WTC11 (cell line): ENCODE measurements around the gene MGAT4A. TPM values are rescaled to one million over a fixed set of nuclear protein-coding genes. Genes with fewer than 3 reads are reported as not detected.

Experiments
- ATAC-seq: fragments of 200-7000 bp; cut with Tn5 transposase; 2 replicates; pipeline ENCODE4 v1.10.0; 2021; ENCODE audit warnings: mild to moderate bottlenecking, moderate library complexity
- CTCF ChIA-PET: fragments of 300-600 bp; sonication (Branson Sonifier 250); formaldehyde crosslinking; loops from one replicate; lab custom pipeline; 2021; ENCODE audit warnings: antibody characterized with exemption; lab: Charles Lee
- POLR2A ChIA-PET: fragments of 350-600 bp; sonication (Branson Sonifier 250); formaldehyde crosslinking; loops from one replicate; lab custom pipeline; 2021; ENCODE audit warnings: antibody characterized with exemption; lab: Charles Lee
- DNase-seq: peaks from one replicate; pipeline ENCODE4 v3.0.0; 2021; ENCODE audit warnings: low spot score
- H3K27ac Mint-ChIP-seq: 2 replicates; pipeline ENCODE4 v1.8.0; 2021; ENCODE audit warnings: mixed read lengths
- H3K27me3 Mint-ChIP-seq: 2 replicates; pipeline ENCODE4 v1.8.0; 2021; ENCODE audit warnings: low read depth, mild to moderate bottlenecking, moderate library complexity, mixed read lengths
- H3K36me3 Mint-ChIP-seq: 2 replicates; pipeline ENCODE4 v1.8.0; 2021; ENCODE audit warnings: mixed read lengths
- H3K4me1 Mint-ChIP-seq: 2 replicates; pipeline ENCODE4 v1.8.0; 2022; ENCODE audit warnings: mixed read lengths
- H3K4me3 Mint-ChIP-seq: 2 replicates; pipeline ENCODE4 v1.8.0; 2021; ENCODE audit warnings: mild to moderate bottlenecking, moderate library complexity, mixed read lengths
- H3K9me3 Mint-ChIP-seq: 2 replicates; pipeline ENCODE4 v1.8.0; 2021; ENCODE audit warnings: mixed read lengths
- ATF1 ChIP-seq: sonication (generic); formaldehyde crosslinking; IDR thresholded peaks from 2 replicates; pipeline ENCODE4 v1.8.1; 2023; ENCODE audit warnings: mild to moderate bottlenecking, moderate library complexity, missing genetic modification reagents
- EMX1 ChIP-seq: fragments of 250-450 bp; sonication (Bioruptor Pico); IDR thresholded peaks from 2 replicates; pipeline ENCODE4 v1.8.0; 2021; ENCODE audit warnings: mild to moderate bottlenecking
- ETV6 ChIP-seq: sonication (generic); formaldehyde crosslinking; IDR thresholded peaks from 2 replicates; pipeline ENCODE4 v1.8.1; 2022; ENCODE audit warnings: mild to moderate bottlenecking, missing genetic modification reagents
- FOXK1 ChIP-seq: sonication (generic); formaldehyde crosslinking; IDR thresholded peaks from 2 replicates; pipeline ENCODE4 v1.8.0; 2022; ENCODE audit warnings: mild to moderate bottlenecking, moderate library complexity, missing genetic modification reagents
- GTF2I ChIP-seq: fragments of 250-450 bp; sonication (Bioruptor Pico); conservative IDR thresholded peaks from 2 replicates; pipeline ENCODE4 v1.4.0; 2021; ENCODE audit warnings: mild to moderate bottlenecking
- HMGA2 ChIP-seq: fragments of 250-450 bp; sonication (Bioruptor Pico); IDR thresholded peaks from 2 replicates; pipeline ENCODE4 v1.4.0; 2021; ENCODE audit warnings: mild to moderate bottlenecking, moderate library complexity
- JAZF1 ChIP-seq: fragments of 250-450 bp; sonication (Bioruptor Pico); IDR thresholded peaks from 2 replicates; pipeline ENCODE4 v1.9.0; 2021; ENCODE audit warnings: moderate library complexity, mild to moderate bottlenecking, inconsistent platforms
- JUN ChIP-seq: sonication (generic); formaldehyde crosslinking; IDR thresholded peaks from 2 replicates; pipeline ENCODE4 v1.8.0; 2023; ENCODE audit warnings: mild to moderate bottlenecking, missing genetic modification reagents
- NFATC4 ChIP-seq: fragments of 250-450 bp; sonication (Bioruptor Pico); IDR thresholded peaks from 2 replicates; pipeline ENCODE4 v1.9.0; 2021; ENCODE audit warnings: mild to moderate bottlenecking
- NFE2L1 ChIP-seq: sonication (generic); formaldehyde crosslinking; IDR thresholded peaks from 2 replicates; pipeline ENCODE4 v1.8.1; 2023; ENCODE audit warnings: missing genetic modification reagents
- NFYB ChIP-seq: sonication (generic); formaldehyde crosslinking; conservative IDR thresholded peaks from 2 replicates; pipeline ENCODE4 v1.8.0; 2022; ENCODE audit warnings: low read depth, missing genetic modification reagents
- NR2C2 ChIP-seq: sonication (generic); formaldehyde crosslinking; IDR thresholded peaks from 2 replicates; pipeline ENCODE4 v1.8.0; 2022; ENCODE audit warnings: mild to moderate bottlenecking, missing genetic modification reagents
- PRRX2 ChIP-seq: fragments of 250-450 bp; sonication (Bioruptor Pico); IDR thresholded peaks from 2 replicates; pipeline ENCODE4 v1.8.0; 2021; ENCODE audit warnings: mild to moderate bottlenecking
- SMAD4 ChIP-seq: sonication (generic); formaldehyde crosslinking; IDR thresholded peaks from 2 replicates; pipeline ENCODE4 v1.8.0; 2022; ENCODE audit warnings: mild to moderate bottlenecking, missing genetic modification reagents
- TP53 ChIP-seq: sonication (generic); formaldehyde crosslinking; IDR thresholded peaks from 2 replicates; pipeline ENCODE4 v1.8.1; 2023; ENCODE audit warnings: mild to moderate bottlenecking, missing genetic modification reagents
- ZNF232 ChIP-seq: sonication (generic); formaldehyde crosslinking; IDR thresholded peaks from 2 replicates; pipeline ENCODE4 v1.8.0; 2022; ENCODE audit warnings: mild to moderate bottlenecking, missing genetic modification reagents
- ZNF263 ChIP-seq: sonication (generic); formaldehyde crosslinking; IDR thresholded peaks from 2 replicates; pipeline ENCODE4 v1.8.1; 2022; ENCODE audit warnings: low read depth, mild to moderate bottlenecking, moderate library complexity, missing genetic modification reagents
- ZNF416 ChIP-seq: fragments of 250-450 bp; sonication (Bioruptor Pico); IDR thresholded peaks from 2 replicates; pipeline ENCODE4 v1.9.0; 2021; ENCODE audit warnings: mild to moderate bottlenecking, inconsistent platforms
- ZNF671 ChIP-seq: fragments of 250-450 bp; sonication (Bioruptor Pico); IDR thresholded peaks from 2 replicates; pipeline ENCODE4 v1.8.0; 2021; ENCODE audit warnings: mild to moderate bottlenecking
- total RNA-seq: library from RNA; stranded (reverse); gene quantifications from 3 replicates; pipeline ENCODE4 v1.2.3, GENCODE V29; 2021
- TF ChIP-seq, protein P1 (sequence below): sonication (generic); formaldehyde crosslinking; IDR thresholded peaks from 2 replicates; pipeline ENCODE4 v1.8.1; 2023; ENCODE audit warnings: mild to moderate bottlenecking, missing genetic modification reagents, moderate library complexity
- TF ChIP-seq, protein P2 (sequence below): sonication (generic); formaldehyde crosslinking; conservative IDR thresholded peaks from 2 replicates; pipeline ENCODE4 v1.8.1; 2023; ENCODE audit warnings: mild to moderate bottlenecking, low read depth, missing genetic modification reagents, moderate library complexity
- TF ChIP-seq, protein P3 (sequence below): fragments of 250-450 bp; sonication (Bioruptor Pico); IDR thresholded peaks from 2 replicates; pipeline ENCODE4 v1.9.0; 2021; ENCODE audit warnings: mild to moderate bottlenecking, borderline replicate concordance
- TF ChIP-seq, protein P4 (sequence below): sonication (generic); formaldehyde crosslinking; IDR thresholded peaks from 2 replicates; pipeline ENCODE4 v1.8.0; 2023; ENCODE audit warnings: mild to moderate bottlenecking, missing genetic modification reagents

Gene MGAT4A
- total RNA-seq, 1 experiment from 2014 or later = 6.7 TPM

DNA sequence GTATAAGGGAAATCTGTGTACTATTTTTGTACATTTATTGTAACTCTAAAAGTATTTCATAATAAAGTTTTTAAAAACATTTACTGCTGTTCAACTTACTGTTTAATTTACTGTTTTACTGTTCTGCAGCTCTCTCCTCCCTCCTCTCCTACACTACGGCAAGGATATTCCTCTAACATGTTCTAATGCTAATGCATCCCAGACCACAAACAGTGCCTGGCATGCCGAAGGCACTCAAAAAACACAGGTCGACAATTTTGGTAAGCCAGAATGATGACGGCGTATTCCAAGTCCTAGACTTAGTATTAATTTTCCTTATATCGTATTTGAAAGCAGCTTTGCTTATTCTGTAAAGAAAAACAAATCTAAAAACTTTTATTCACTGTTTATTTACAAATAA lies 13.3 kb downstream of the MGAT4A start:
- TF ChIP-seq HMGA2 (CRISPR knock-in tag) (no peak), FOXK1 (CRISPR knock-in tag) (no peak), NFATC4 (CRISPR knock-in tag) (no peak)
- TF ChIP-seq, all 79 proteins: peak for 0
- peaks cover 5% of the 10 kb centered on the region; the same call in 1 of the 2 replicates for H3K9me3 Mint-ChIP-seq
- ATAC-seq (no peak), DNase-seq (no peak)
- H3K4me3 Mint-ChIP-seq = no peak overlapping the region
- no peaks in the 10 kb centered on the region for H3K27me3 Mint-ChIP-seq
- CTCF ChIA-PET = interaction anchor here (1.4 kb wide), 1 partner anchor 68 kb away, joined by 6 read pairs; no protein-coding TSS in a partner anchor
- POLR2A ChIA-PET = no interaction called here
- no peaks in the 10 kb centered on the region for H3K4me1 Mint-ChIP-seq
- H3K36me3 Mint-ChIP-seq = no peaks in the 10 kb centered on the region
- no peak overlapping the region for H3K27ac Mint-ChIP-seq

DNA sequence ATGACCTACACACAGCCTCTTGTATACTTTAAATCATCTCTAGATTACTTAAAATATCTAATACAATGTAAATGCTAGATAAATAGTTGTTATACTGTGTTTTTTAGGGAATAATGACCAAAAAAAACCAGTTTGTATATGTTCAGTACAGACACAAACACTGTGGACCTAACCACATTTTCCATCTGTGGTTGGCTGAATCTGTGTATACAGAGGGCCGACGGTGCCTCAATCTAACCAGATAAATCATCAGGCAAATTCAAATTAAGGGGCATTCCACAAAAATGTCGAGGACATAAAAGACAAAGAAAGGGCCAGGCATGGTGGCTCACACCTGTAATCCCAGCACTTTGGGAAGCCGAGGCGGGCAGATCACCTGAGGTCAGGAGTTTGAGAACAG lies 14.1 kb downstream of the MGAT4A start:
- no peak overlapping the region for H3K4me3 Mint-ChIP-seq
- CTCF ChIA-PET = no interaction called here

DNA sequence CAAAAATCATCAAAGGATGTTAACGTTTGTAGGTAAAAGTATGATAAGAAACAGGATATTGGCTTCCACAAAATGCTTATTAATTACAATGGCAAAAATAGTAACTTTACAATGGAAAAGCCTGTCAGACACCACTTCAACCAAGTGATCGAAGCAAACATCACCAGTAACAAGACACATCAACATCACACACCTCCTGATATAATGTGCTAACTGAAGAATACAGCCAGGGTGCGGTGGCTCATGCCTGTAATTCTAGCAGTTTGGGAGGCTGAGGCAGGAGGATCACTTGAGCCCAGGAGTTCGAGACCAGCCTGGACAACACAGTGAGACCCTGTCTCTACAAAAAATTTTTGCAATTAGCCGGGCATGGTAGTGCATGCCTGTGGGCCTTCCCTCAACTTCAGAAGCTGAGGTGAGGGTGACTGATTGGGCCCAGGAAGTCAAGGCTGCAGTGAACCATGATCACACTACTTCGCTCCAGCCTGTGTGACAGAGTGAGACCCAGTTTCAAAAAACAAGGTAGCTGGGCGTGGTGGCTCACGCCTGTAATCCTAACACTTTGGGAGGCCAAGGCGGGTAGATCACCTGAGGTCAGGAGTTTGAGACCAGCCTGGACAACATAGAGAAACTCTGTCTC lies 15.0 kb downstream of the MGAT4A start:
- Mint-ChIP-seq H3K4me1 (no peaks in the 10 kb centered on the region), H3K27me3 (no peaks in the 10 kb centered on the region), H3K9me3 (peaks cover 5% of the 10 kb centered on the region; the same call in 1 of the 2 replicates), H3K27ac (no peak overlapping the region), H3K4me3 (no peak overlapping the region), H3K36me3 (no peaks in the 10 kb centered on the region)
- ChIA-PET POLR2A (no interaction called here), CTCF (no interaction called here)
- DNase-seq = no peak
- ATAC-seq = no peak
- TF ChIP-seq, protein P1, sequence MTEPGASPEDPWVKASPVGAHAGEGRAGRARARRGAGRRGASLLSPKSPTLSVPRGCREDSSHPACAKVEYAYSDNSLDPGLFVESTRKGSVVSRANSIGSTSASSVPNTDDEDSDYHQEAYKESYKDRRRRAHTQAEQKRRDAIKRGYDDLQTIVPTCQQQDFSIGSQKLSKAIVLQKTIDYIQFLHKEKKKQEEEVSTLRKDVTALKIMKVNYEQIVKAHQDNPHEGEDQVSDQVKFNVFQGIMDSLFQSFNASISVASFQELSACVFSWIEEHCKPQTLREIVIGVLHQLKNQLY (CRISPR knock-in tag) = no peak
- TF ChIP-seq, protein P2, sequence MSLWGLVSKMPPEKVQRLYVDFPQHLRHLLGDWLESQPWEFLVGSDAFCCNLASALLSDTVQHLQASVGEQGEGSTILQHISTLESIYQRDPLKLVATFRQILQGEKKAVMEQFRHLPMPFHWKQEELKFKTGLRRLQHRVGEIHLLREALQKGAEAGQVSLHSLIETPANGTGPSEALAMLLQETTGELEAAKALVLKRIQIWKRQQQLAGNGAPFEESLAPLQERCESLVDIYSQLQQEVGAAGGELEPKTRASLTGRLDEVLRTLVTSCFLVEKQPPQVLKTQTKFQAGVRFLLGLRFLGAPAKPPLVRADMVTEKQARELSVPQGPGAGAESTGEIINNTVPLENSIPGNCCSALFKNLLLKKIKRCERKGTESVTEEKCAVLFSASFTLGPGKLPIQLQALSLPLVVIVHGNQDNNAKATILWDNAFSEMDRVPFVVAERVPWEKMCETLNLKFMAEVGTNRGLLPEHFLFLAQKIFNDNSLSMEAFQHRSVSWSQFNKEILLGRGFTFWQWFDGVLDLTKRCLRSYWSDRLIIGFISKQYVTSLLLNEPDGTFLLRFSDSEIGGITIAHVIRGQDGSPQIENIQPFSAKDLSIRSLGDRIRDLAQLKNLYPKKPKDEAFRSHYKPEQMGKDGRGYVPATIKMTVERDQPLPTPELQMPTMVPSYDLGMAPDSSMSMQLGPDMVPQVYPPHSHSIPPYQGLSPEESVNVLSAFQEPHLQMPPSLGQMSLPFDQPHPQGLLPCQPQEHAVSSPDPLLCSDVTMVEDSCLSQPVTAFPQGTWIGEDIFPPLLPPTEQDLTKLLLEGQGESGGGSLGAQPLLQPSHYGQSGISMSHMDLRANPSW (CRISPR knock-in tag) = no peak
- TF ChIP-seq JAZF1 (CRISPR knock-in tag) (no peak), NFE2L1 (no peak), JUN (CRISPR knock-in tag) (no peak), ZNF416 (CRISPR knock-in tag) (no peak), ZNF232 (CRISPR knock-in tag) (no peak), NFYB (CRISPR knock-in tag) (no peak), TP53 (CRISPR knock-in tag) (no peak), GTF2I (no peak), PRRX2 (CRISPR knock-in tag) (no peak), EMX1 (CRISPR knock-in tag) (no peak), ZNF263 (CRISPR knock-in tag) (no peak)

More for the DNA sequence above, 14.1 kb downstream of the MGAT4A start:
- POLR2A ChIA-PET = no interaction called here
- Mint-ChIP-seq H3K9me3 (peaks cover 5% of the 10 kb centered on the region; the same call in 1 of the 2 replicates), H3K27ac (no peak overlapping the region), H3K36me3 (no peaks in the 10 kb centered on the region), H3K4me1 (no peaks in the 10 kb centered on the region), H3K27me3 (no peaks in the 10 kb centered on the region)
- no peak for ATAC-seq
- no peak for DNase-seq
- TF ChIP-seq ETV6 (CRISPR knock-in tag) (no peak), ZNF671 (CRISPR knock-in tag) (no peak), NR2C2 (CRISPR knock-in tag) (no peak), TP53 (CRISPR knock-in tag) (no peak), SMAD4 (CRISPR knock-in tag) (no peak), ATF1 (CRISPR knock-in tag) (no peak)
- TF ChIP-seq, protein P3, sequence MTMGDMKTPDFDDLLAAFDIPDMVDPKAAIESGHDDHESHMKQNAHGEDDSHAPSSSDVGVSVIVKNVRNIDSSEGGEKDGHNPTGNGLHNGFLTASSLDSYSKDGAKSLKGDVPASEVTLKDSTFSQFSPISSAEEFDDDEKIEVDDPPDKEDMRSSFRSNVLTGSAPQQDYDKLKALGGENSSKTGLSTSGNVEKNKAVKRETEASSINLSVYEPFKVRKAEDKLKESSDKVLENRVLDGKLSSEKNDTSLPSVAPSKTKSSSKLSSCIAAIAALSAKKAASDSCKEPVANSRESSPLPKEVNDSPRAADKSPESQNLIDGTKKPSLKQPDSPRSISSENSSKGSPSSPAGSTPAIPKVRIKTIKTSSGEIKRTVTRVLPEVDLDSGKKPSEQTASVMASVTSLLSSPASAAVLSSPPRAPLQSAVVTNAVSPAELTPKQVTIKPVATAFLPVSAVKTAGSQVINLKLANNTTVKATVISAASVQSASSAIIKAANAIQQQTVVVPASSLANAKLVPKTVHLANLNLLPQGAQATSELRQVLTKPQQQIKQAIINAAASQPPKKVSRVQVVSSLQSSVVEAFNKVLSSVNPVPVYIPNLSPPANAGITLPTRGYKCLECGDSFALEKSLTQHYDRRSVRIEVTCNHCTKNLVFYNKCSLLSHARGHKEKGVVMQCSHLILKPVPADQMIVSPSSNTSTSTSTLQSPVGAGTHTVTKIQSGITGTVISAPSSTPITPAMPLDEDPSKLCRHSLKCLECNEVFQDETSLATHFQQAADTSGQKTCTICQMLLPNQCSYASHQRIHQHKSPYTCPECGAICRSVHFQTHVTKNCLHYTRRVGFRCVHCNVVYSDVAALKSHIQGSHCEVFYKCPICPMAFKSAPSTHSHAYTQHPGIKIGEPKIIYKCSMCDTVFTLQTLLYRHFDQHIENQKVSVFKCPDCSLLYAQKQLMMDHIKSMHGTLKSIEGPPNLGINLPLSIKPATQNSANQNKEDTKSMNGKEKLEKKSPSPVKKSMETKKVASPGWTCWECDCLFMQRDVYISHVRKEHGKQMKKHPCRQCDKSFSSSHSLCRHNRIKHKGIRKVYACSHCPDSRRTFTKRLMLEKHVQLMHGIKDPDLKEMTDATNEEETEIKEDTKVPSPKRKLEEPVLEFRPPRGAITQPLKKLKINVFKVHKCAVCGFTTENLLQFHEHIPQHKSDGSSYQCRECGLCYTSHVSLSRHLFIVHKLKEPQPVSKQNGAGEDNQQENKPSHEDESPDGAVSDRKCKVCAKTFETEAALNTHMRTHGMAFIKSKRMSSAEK (CRISPR knock-in tag) = no peak
- TF ChIP-seq, protein P4, sequence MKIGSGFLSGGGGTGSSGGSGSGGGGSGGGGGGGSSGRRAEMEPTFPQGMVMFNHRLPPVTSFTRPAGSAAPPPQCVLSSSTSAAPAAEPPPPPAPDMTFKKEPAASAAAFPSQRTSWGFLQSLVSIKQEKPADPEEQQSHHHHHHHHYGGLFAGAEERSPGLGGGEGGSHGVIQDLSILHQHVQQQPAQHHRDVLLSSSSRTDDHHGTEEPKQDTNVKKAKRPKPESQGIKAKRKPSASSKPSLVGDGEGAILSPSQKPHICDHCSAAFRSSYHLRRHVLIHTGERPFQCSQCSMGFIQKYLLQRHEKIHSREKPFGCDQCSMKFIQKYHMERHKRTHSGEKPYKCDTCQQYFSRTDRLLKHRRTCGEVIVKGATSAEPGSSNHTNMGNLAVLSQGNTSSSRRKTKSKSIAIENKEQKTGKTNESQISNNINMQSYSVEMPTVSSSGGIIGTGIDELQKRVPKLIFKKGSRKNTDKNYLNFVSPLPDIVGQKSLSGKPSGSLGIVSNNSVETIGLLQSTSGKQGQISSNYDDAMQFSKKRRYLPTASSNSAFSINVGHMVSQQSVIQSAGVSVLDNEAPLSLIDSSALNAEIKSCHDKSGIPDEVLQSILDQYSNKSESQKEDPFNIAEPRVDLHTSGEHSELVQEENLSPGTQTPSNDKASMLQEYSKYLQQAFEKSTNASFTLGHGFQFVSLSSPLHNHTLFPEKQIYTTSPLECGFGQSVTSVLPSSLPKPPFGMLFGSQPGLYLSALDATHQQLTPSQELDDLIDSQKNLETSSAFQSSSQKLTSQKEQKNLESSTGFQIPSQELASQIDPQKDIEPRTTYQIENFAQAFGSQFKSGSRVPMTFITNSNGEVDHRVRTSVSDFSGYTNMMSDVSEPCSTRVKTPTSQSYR = no peak
